Stimulated activated naive CD8-positive, alpha-beta T cell treated with anti-CD3 and anti-CD28 coated beads, Interleukin-15, Interleukin-2, amounts not matched to agents 100 ng/mL and 50 ng/mL, for 24 hours (primary cell): ENCODE results near the gene GALNT18.

ENCODE experiments used
- H3K27ac Mint-ChIP-seq: one replicate; pipeline ENCODE4 v1.8.0; 2021; ENCODE audit warnings: mild to moderate bottlenecking, mixed read lengths
- H3K27me3 Mint-ChIP-seq: one replicate; pipeline ENCODE4 v1.8.0; 2021; ENCODE audit warnings: mixed read lengths
- H3K36me3 Mint-ChIP-seq: one replicate; pipeline ENCODE4 v1.8.0; 2021; ENCODE audit warnings: low read depth, mixed read lengths
- H3K4me1 Mint-ChIP-seq: one replicate; pipeline ENCODE4 v1.8.0; 2021; ENCODE audit warnings: low read depth, mixed read lengths
- H3K4me3 Mint-ChIP-seq: one replicate; pipeline ENCODE4 v1.8.0; 2021; ENCODE audit warnings: mild to moderate bottlenecking, mixed read lengths
- H3K9me3 Mint-ChIP-seq: one replicate; pipeline ENCODE4 v1.8.0; 2021; ENCODE audit warnings: mixed read lengths

GALNT18 gene

DNA sequence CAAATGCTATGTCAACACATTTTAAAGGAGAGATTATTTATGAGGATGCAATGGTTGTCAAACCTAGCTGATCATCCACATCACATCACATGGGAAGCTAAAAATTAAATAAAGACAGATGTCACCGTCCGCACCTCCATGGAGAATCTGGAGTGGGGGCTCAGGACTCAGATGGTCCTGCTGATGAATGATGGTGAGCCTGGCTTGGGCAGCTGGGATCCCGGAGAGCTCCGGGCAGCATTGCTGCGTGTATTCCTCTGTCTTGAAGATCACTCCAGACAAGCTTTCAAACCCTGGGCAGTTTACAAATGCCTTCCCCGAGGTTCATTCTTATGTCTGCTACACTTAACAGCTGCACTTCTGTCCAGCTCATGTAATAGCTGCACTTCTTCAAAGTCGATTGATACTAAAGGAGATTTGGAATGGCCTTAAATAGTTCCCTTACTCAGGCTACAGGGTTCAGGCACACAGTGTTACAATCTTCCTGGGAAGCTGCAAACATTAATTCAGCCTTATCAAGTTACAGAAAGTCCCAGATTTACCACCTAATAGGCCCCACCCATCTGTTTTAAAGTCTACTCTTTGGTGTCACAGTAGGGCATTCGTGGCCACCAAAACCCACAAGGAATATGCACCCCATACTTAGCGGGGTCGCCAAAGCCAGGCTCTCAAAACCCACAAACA lies 234.0 kb downstream of the GALNT18 start:
- Mint-ChIP-seq H3K36me3 (no peaks in the 10 kb centered on the region), H3K4me3 (no peak overlapping the region), H3K4me1 (no peaks in the 10 kb centered on the region), H3K9me3 (no peaks in the 10 kb centered on the region), H3K27me3 (peaks cover 4% of the 10 kb centered on the region), H3K27ac (no peak overlapping the region)

DNA sequence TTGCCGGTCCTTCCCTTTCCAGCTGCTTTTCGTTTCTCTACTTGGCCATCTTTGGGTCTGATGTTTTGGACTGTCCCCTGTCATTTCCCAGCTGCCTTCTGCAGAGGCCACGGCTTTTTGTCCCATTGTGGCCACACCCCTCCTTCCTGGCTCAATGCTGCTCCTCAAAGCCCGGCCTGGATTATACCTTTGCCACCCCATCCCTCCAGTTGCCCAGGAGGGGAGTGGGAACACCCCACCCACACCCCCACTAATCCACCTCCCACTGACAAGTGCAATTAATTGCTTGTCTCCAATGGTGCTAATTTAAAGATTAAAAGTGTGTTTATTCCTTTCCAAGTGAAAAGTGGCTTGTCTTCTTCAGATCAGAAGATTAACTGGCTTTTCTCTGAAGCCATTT lies 234.6 kb downstream of the GALNT18 start:
- Mint-ChIP-seq H3K27me3 (peaks cover 4% of the 10 kb centered on the region), H3K36me3 (no peaks in the 10 kb centered on the region), H3K27ac (no peak overlapping the region), H3K9me3 (no peaks in the 10 kb centered on the region), H3K4me1 (no peaks in the 10 kb centered on the region), H3K4me3 (no peak overlapping the region)

DNA sequence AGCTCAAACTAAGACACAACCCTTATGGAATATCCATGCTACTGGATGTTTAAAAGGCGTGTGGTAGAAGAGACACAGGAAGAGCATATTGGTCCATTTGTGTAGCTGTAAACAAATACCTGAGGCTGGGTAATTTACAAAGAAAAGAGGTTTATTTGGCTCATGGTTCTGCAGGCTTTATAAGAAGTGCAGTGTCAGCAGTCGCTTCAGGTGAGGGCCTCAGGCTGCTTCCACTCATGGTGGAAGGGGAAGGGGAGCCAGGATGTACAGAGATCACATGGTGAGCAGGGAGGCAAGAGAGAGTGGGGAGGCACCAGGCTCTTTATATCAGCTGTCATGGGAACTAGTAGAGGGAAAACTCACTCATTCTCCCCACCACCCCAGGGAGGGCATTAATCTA lies 237.0 kb downstream of the GALNT18 start:
- H3K4me3 Mint-ChIP-seq = no peak overlapping the region
- H3K4me1 Mint-ChIP-seq = no peaks in the 10 kb centered on the region
- H3K36me3 Mint-ChIP-seq = no peaks in the 10 kb centered on the region
- no peak overlapping the region for H3K27ac Mint-ChIP-seq
- no peaks in the 10 kb centered on the region for H3K9me3 Mint-ChIP-seq
- peaks cover 4% of the 10 kb centered on the region for H3K27me3 Mint-ChIP-seq

DNA sequence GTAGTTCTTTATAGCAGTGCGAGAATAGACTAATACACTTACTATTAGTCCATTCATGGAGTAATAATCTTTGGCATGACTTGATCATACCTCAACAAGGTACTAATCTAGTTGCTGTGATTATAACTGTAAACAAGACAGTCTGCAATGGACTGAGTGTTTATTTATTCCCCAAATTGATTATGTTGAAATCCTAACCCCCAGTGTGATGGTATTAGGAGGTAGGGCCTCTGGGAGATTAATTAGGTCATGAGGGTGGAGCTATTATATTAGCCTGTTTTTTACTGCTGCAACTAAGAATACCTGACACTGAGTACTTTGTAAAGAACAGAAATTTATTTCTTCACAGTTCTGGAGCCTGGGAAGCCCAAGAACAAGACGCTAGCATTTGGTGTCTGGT lies 237.8 kb downstream of the GALNT18 start:
- H3K4me1 Mint-ChIP-seq = no peaks in the 10 kb centered on the region

DNA sequence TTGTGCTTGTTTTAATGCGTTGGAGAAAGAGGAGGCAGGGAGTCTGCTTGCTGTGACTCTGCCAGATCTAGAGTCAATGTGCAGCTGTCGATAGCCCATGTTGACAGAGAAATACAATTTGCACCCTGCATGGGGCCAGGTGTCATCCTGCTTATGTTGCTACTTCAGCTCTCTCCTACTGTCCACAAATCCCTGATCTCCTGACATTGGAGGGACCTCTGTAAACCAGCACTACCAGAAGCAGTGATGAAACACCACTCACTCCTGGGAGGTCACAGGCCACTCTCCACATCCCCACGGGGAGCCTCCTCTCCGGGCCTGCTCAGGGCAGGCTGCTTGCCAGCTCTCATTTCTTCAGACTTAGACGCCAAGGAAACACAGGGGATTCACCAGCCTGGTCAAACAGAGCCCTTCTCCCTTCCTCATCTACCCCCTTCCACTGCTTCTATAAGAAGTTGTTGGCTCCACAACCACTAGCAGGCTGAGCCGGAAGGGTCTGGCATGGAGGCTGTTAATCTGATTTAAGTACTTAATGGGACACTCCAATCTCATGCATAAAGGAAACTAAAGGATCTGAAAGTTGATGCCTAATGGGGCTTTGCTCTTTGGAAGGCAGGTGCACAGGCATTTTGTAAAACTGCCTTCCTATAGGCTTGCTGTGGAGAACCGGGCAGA lies 238.8 kb downstream of the GALNT18 start:
- no peaks in the 10 kb centered on the region for H3K36me3 Mint-ChIP-seq
- no peak overlapping the region for H3K27ac Mint-ChIP-seq
- no peak overlapping the region for H3K4me3 Mint-ChIP-seq
- H3K27me3 Mint-ChIP-seq = peaks cover 4% of the 10 kb centered on the region
- no peaks in the 10 kb centered on the region for H3K9me3 Mint-ChIP-seq
- H3K4me1 Mint-ChIP-seq = no peaks in the 10 kb centered on the region

More for the DNA sequence above, 237.8 kb downstream of the GALNT18 start:
- Mint-ChIP-seq H3K4me3 (no peak overlapping the region), H3K27ac (no peak overlapping the region), H3K9me3 (no peaks in the 10 kb centered on the region), H3K36me3 (no peaks in the 10 kb centered on the region), H3K27me3 (peaks cover 4% of the 10 kb centered on the region)

DNA sequence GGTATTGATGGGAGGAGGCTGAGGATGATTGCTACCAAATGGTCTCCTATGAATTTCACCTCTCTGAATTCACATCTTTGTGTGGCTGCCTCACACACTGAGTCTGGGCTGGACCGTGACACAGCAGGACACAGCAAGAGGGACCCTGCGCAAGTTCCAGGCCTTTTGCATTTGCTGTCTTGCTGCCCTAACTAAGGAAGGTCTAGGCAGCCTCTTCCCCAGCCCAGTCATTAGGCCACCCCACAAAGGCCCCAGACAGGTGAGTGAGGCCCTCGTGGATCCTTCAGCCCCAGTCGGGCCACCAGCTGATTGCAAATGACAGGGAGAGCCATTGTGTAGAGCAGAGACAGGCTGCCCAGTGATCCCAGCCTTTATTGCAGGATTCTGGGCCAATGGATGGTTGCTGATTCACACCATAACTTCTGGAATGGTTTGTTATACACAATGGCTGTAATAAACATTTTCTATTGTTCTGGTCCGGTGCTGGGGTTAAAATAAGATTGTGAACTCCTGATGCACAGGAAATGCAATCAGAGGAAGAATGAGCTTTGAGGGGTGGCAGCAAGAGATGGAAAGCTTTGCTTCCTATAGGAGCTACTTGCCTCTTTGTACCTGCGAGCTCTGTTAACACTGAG lies 240.2 kb downstream of the GALNT18 start:
- Mint-ChIP-seq H3K4me1 (no peaks in the 10 kb centered on the region), H3K27me3 (no peaks in the 10 kb centered on the region), H3K4me3 (no peak overlapping the region), H3K27ac (no peak overlapping the region), H3K9me3 (no peaks in the 10 kb centered on the region), H3K36me3 (no peaks in the 10 kb centered on the region)

DNA sequence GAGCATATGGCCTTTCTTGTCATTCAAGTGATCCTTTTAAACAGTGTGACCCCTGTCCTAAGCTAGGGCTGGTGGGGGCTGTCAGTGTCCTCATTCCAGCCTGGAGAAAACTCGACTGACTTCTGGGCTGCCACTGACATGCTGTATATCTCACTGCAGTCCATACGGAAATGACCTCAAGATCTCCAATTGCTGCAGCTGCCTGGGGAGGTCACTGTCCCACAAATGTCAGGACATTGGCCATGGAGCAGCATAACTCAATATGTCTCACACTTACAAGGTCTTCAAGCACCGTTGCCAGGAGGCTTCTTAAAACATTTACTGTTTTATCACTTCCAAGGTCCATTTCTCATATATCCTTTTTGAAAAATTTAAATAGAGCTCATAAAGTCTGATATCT lies 240.9 kb downstream of the GALNT18 start:
- H3K27me3 Mint-ChIP-seq = no peaks in the 10 kb centered on the region
- H3K27ac Mint-ChIP-seq = no peak overlapping the region
- no peaks in the 10 kb centered on the region for H3K36me3 Mint-ChIP-seq
- H3K4me1 Mint-ChIP-seq = no peaks in the 10 kb centered on the region
- H3K9me3 Mint-ChIP-seq = no peaks in the 10 kb centered on the region
- H3K4me3 Mint-ChIP-seq = no peak overlapping the region

DNA sequence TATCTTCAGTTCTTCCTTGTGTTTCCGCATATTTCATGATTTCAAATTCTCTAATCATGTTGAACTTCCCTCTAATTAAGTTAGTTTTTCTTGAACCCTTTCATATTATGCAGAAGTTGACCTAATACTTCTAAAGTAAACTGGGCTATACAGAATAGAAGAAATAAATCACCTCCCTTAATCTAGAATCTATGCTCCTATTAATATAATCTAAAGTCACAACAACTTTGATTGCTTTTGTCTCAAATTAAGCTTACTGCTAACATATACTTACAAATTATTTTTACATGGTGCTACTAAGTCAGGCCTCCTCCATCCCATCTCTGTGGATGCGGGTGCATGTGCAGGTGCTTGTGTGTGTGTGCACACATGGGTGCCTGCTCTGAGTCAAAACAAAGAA lies 241.5 kb downstream of the GALNT18 start:
- Mint-ChIP-seq H3K4me3 (no peak overlapping the region), H3K27me3 (no peaks in the 10 kb centered on the region), H3K4me1 (no peaks in the 10 kb centered on the region), H3K9me3 (no peaks in the 10 kb centered on the region), H3K27ac (no peak overlapping the region), H3K36me3 (no peaks in the 10 kb centered on the region)

DNA sequence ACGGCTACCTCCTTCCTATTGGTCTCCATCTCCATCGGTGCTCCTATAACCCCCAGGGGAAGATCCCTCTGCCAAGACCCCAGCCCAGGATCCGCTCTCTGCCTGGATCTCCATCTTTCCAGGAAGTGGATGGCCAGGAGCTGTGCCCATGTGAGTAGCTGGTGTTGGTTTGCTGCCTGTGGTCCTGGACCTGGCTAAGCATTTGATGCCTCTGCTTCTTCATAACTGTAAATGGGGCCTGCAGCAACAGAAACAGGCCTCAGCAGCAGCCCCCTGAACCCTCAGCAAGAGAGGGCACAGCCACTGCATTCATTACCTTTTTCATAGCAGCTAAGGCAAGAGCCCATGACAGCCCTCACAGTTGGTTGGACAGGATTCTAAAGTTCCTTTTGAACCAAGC lies 242.1 kb downstream of the GALNT18 start:
- Mint-ChIP-seq H3K4me3 (no peak overlapping the region), H3K36me3 (no peaks in the 10 kb centered on the region), H3K27ac (no peak overlapping the region), H3K27me3 (no peaks in the 10 kb centered on the region), H3K9me3 (no peaks in the 10 kb centered on the region), H3K4me1 (no peaks in the 10 kb centered on the region)

DNA sequence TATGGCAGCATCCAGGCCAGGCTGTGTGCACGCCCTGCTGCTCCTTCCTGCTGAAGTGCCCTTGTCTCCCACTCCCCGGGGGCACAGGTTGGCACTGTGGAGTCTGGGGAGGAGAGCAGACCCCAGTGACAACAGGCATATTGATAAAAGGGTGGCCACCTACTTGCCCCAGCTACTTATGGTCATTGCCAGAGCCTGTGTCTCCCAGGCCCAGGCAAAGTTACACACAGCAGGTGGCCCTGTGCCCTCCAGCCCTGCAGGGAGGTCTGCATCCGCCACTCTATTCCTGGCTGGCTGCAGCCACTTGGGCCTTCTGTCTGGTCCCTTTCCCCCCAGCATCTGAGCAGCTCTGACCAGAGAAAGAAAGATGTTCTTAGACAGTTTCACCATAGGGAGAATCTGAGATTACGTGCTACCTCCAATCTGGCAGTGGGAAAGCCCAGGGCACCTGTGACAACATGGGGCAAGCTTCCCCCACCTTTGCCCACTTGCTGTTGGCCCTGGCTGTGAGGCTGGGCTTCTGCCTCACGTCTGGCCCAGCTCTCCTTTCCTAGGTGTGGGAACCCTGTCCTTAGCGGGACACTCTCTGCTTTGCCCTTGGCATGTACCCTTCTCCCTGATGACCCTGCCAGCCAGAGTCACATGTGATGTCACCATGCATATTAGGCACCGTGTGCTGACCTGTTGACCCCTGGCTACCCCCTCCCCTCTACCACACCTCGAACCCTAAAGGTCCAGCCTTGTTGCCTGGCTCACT lies 243.4 kb downstream of the GALNT18 start:
- Mint-ChIP-seq H3K4me3 (no peak overlapping the region), H3K27ac (no peak overlapping the region), H3K27me3 (peaks cover under 1% of the 10 kb centered on the region), H3K9me3 (no peaks in the 10 kb centered on the region), H3K36me3 (no peaks in the 10 kb centered on the region), H3K4me1 (no peaks in the 10 kb centered on the region)

DNA sequence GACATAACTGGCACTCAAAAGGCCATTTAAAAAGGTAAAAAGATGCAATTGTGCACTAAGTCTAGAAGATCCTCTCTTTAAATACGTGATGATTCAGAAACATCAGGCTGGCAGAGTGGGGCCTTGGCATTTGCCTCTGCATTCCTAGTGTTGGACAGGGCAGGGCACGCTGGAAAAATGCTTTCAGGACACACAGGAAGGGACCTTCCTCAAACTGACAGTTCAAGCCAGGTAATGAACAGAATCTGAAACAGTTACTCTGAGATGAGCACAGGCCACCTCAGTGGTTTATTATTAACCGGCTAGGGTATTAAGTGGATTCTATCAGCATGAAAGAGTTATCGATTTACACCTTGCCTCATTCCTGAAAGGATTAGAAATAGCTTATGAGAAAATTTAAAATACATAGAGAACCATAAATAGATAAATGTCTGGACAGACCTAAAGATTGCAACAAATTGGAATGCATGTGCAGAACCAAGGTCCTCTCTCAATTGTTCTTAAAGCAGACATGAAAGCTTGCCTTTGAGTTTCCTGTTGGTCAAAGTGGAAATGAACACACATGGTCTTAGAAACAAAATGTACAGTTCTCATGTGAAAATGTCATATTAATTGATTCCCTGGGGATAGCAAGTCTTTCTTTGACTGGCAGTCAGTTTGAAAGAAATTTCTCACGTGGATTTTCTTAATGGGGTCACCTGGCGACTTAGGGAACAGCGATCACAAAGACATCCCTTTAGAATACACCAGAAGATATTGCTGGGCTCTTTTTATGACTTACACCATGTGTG lies 247.3 kb downstream of the GALNT18 start:
- Mint-ChIP-seq H3K27me3 (peaks cover 5% of the 10 kb centered on the region), H3K27ac (no peak overlapping the region), H3K9me3 (no peaks in the 10 kb centered on the region), H3K4me3 (no peak overlapping the region), H3K36me3 (no peaks in the 10 kb centered on the region), H3K4me1 (no peaks in the 10 kb centered on the region)

DNA sequence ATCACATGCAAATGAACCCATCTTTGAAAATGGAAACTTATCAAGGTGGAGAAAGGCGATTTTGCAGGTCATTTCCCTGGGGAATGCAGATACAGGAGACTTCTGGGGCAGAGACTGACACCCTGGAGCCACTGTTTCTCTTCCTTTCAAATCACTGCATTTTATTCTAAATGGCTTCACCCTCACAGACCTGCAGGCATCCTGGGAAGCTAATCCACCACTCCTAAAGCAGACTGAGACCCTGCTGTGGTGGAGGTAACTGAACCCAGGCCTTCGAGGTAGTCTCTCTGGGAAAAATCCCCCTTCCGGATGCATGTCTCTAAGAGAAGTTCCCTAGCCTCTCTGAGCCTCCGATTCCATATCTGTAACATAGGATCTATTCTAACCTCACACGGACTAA lies 247.9 kb downstream of the GALNT18 start:
- Mint-ChIP-seq H3K27ac (no peak overlapping the region), H3K4me1 (no peaks in the 10 kb centered on the region), H3K4me3 (no peak overlapping the region), H3K9me3 (no peaks in the 10 kb centered on the region), H3K27me3 (peaks cover 10% of the 10 kb centered on the region), H3K36me3 (no peaks in the 10 kb centered on the region)

DNA sequence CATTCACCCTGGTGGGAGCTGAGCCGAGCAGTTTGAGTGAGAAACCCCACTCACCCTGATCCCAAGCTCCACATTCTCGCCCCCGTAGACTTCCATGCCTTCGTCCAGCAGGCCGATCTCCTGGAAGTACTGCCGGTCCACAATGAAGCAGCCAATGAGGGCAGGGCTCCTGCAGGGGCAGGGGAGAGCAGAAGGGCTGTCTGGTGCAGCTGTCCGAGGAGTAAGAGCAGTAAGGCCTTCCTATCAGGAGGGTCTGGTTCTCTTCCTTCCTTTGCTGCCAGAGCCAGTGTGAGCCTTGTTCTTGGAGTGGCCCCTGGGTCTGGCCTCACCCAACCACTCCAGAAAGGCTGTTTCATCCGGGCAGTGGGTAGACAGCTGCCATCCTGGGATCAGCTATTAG lies 249.3 kb downstream of the GALNT18 start:
- no peaks in the 10 kb centered on the region for H3K9me3 Mint-ChIP-seq
- no peaks in the 10 kb centered on the region for H3K4me1 Mint-ChIP-seq
- H3K27ac Mint-ChIP-seq = no peak overlapping the region
- no peaks in the 10 kb centered on the region for H3K36me3 Mint-ChIP-seq
- H3K27me3 Mint-ChIP-seq = peaks cover 10% of the 10 kb centered on the region
- H3K4me3 Mint-ChIP-seq = no peak overlapping the region

DNA sequence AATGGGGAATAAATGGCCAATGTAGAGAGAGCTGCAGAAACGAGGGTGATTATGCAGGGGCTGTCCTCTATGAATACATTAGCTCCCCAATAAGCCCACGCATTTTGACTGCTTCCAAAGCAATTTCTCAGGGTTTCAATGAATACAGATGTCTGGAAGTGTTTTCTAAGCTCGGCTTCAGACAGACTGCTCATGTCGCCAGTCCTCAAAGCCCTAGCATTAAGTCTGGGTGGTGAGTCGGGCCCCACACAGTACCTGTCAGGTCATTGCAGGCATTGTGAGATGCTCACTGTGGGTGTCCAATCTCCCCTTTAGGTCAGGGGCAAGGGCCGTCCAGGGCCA lies 250.9 kb downstream of the GALNT18 start:
- H3K9me3 Mint-ChIP-seq = no peaks in the 10 kb centered on the region
- no peak overlapping the region for H3K4me3 Mint-ChIP-seq
- H3K27me3 Mint-ChIP-seq = peaks cover 10% of the 10 kb centered on the region
- no peaks in the 10 kb centered on the region for H3K36me3 Mint-ChIP-seq
- H3K4me1 Mint-ChIP-seq = no peaks in the 10 kb centered on the region
- no peak overlapping the region for H3K27ac Mint-ChIP-seq
